Loucy (cell line): Measurements from ENCODE around the gene MMP17.
"Not testable (repeated sequence)": the region's sequence is repeated elsewhere in the genome, so short reads cannot be mapped to it uniquely, and the experiment has no call there.

ENCODE experiments used
- CTCF ChIP-seq: fragments of 200-600 bp; sonication (generic); conservative IDR thresholded peaks from 2 replicates; pipeline ENCODE4 v1.5.1; 2014; ENCODE audit warnings: mild to moderate bottlenecking, antibody characterized with exemption, low read length
- EZH2phosphoT487 ChIP-seq: fragments of 200-600 bp; IDR thresholded peaks from 2 replicates; pipeline ENCODE4 v1.6.1; 2018; ENCODE audit warnings: antibody characterized with exemption, mild to moderate bottlenecking, moderate library complexity, borderline replicate concordance

- not testable (repeated sequence) for TF ChIP-seq CTCF, EZH2phosphoT487
Measured at GRCh38 chr12:131809476-131810254, 18.5 kb upstream of the MMP17 start.
